H1 (cell line): ENCODE measurements around the gene SLCO2A1. TPM values are rescaled to one million over a fixed set of nuclear protein-coding genes. Genes with fewer than 3 reads are reported as not detected.

Experiments
- CTCF ChIA-PET: fragments of 300-600 bp; sonication (Branson Sonifier 250); formaldehyde crosslinking; loops from one replicate; lab custom pipeline; 2021; ENCODE audit not compliant: partially characterized antibody; lab: Charles Lee
- POLR2A ChIA-PET: fragments of 300-600 bp; sonication (Branson Sonifier 250); formaldehyde crosslinking; loops from one replicate; lab custom pipeline; 2021; ENCODE audit warnings: inconsistent platforms; ENCODE audit not compliant: partially characterized antibody; lab: Charles Lee
- DNase-seq, 2 experiments: peaks; one replicate each; pipeline versions ENCODE4 v3.0.0 to v3.0.0-alpha.2; 2010 to 2022; ENCODE audit warnings: low spot score in 2 of 2, low read depth in 1 of 2, mixed read lengths in 1 of 2
- FAIRE-seq: peaks from 2 replicates; lab custom pipeline; 2011; peaks lifted over from hg19 to GRCh38; lab: Jason Lieb, UNC
- H2AFZ ChIP-seq: 2 replicates; pipeline ENCODE4 v1.8.1; 2012; ENCODE audit warnings: low read length, inconsistent platforms
- H2AK5ac ChIP-seq: 2 replicates; pipeline ENCODE4 v1.6.1; 2013; ENCODE audit warnings: low read depth, low read length
- H2BK120ac ChIP-seq: replicated peaks from 2 replicates; pipeline ENCODE3; 2013; ENCODE audit warnings: low read depth, low read length, inconsistent platforms
- H2BK12ac ChIP-seq: 2 replicates; pipeline ENCODE4 v1.6.1; 2013; ENCODE audit warnings: low read depth, low read length
- H2BK15ac ChIP-seq: 2 replicates; pipeline ENCODE4 v1.6.1; 2013; ENCODE audit warnings: low read length
- H2BK20ac ChIP-seq: 2 replicates; pipeline ENCODE4 v1.6.1; 2013; ENCODE audit warnings: low read length
- H2BK5ac ChIP-seq: 2 replicates; pipeline ENCODE4 v1.6.1; 2013; ENCODE audit warnings: low read depth, low read length
- H3K14ac ChIP-seq: 2 replicates; pipeline ENCODE4 v1.6.1; 2013; ENCODE audit warnings: inconsistent platforms; ENCODE audit not compliant: insufficient read length
- H3K18ac ChIP-seq: 2 replicates; pipeline ENCODE4 v1.6.1; 2013; ENCODE audit warnings: low read length; ENCODE audit errors: extremely low read depth
- H3K23ac ChIP-seq: 2 replicates; pipeline ENCODE4 v1.6.1; 2013; ENCODE audit warnings: inconsistent platforms; ENCODE audit not compliant: insufficient read length
- H3K23me2 ChIP-seq: 2 replicates; pipeline ENCODE4 v1.6.1; 2013; ENCODE audit warnings: low read depth, low read length
- H3K27ac ChIP-seq: 2 replicates; pipeline ENCODE4 v1.6.1; 2011; ENCODE audit warnings: low read depth, low read length, inconsistent platforms
- H3K27me3 ChIP-seq, 4 experiments: replicated peaks in 1 of 4; 1 replicate in 1 of 4; 2 replicates in 3 of 4; pipeline versions ENCODE4 v1.6.1 to v1.8.1; 2011 to 2013; ENCODE audit warnings: low read length in 3 of 4, mild to moderate bottlenecking in 3 of 4, inconsistent platforms in 2 of 4, mixed read lengths in 2 of 4, moderate library complexity in 1 of 4; ENCODE audit not compliant: control insufficient read depth in 3 of 4, insufficient read depth in 3 of 4; ENCODE audit errors: extremely low read depth in 1 of 4
- H3K36me3 ChIP-seq, 4 experiments: 2 replicates each; pipeline versions ENCODE4 v1.6.1 to v1.8.1; 2011 to 2013; ENCODE audit warnings: mild to moderate bottlenecking in 4 of 4, low read length in 3 of 4, moderate library complexity in 2 of 4, control low read depth in 1 of 4, inconsistent platforms in 1 of 4; ENCODE audit not compliant: insufficient read depth in 4 of 4, control insufficient read depth in 2 of 4
- H3K4ac ChIP-seq: replicated peaks from 2 replicates; pipeline ENCODE3; 2013; ENCODE audit warnings: low read length, low read depth, mixed read lengths, inconsistent platforms; ENCODE audit not compliant: insufficient read length
- H3K4me1 ChIP-seq, 4 experiments: replicated peaks in 1 of 4; 1 replicate in 1 of 4; 2 replicates in 3 of 4; pipeline versions ENCODE4 v1.6.1 to v1.8.1; 2011 to 2013; ENCODE audit warnings: low read length in 3 of 4, inconsistent platforms in 2 of 4, mixed read lengths in 1 of 4; ENCODE audit not compliant: insufficient read depth in 4 of 4, control insufficient read depth in 3 of 4
- H3K4me2 ChIP-seq, 2 experiments: 2 replicates each; pipeline versions ENCODE4 v1.6.1 to v1.8.1; 2011 to 2013; ENCODE audit warnings: low read depth in 2 of 2, low read length in 2 of 2, control low read depth in 1 of 2, inconsistent platforms in 1 of 2, mild to moderate bottlenecking in 1 of 2; ENCODE audit not compliant: insufficient read depth in 1 of 2
- H3K4me3 ChIP-seq, 4 experiments: fragments of 200-600, 300-600 bp in 1 of 4; sonication (generic), shearing (Covaris generic), sonication (Bioruptor Twin) in 1 of 4; 2 replicates each; pipeline versions ENCODE4 v1.5.1 to v1.8.1; 2011 to 2016; ENCODE audit warnings: low read length in 4 of 4, low read depth in 3 of 4, control low read depth in 2 of 4, inconsistent platforms in 2 of 4, mild to moderate bottlenecking in 2 of 4, mixed read lengths in 1 of 4, moderate library complexity in 1 of 4; ENCODE audit not compliant: insufficient read depth in 2 of 4; ENCODE audit errors: extremely low read depth in 1 of 4
- H3K56ac ChIP-seq: replicated peaks from 2 replicates; pipeline ENCODE3; 2013; ENCODE audit warnings: low read depth, mild to moderate bottlenecking, mixed read lengths, low read length, inconsistent platforms; ENCODE audit not compliant: insufficient read length
- H3K79me1 ChIP-seq: 2 replicates; pipeline ENCODE4 v1.6.1; 2013; ENCODE audit warnings: low read depth, low read length, control low read depth
- H3K79me2 ChIP-seq, 2 experiments: 2 replicates each; pipeline versions ENCODE4 v1.6.1 to v1.8.1; 2012 to 2013; ENCODE audit warnings: low read length in 2 of 2, mild to moderate bottlenecking in 2 of 2, inconsistent platforms in 1 of 2; ENCODE audit not compliant: insufficient read depth in 2 of 2, control insufficient read depth in 1 of 2
- H3K9ac ChIP-seq, 4 experiments: replicated peaks in 1 of 4; 1 replicate in 1 of 4; 2 replicates in 3 of 4; pipeline versions ENCODE4 v1.6.1 to v1.8.1; 2011 to 2013; ENCODE audit warnings: low read depth in 3 of 4, low read length in 3 of 4, control low read depth in 2 of 4, mild to moderate bottlenecking in 2 of 4, moderate library complexity in 2 of 4, inconsistent platforms in 1 of 4; ENCODE audit errors: extremely low read depth in 1 of 4
- H3K9me3 ChIP-seq, 2 experiments: 2 replicates each; pipeline versions ENCODE4 v1.6.1 to v1.8.1; 2012 to 2013; ENCODE audit warnings: mild to moderate bottlenecking in 2 of 2, moderate library complexity in 2 of 2, control low read depth in 1 of 2, inconsistent platforms in 1 of 2, low read depth in 1 of 2, low read length in 1 of 2, mixed read lengths in 1 of 2; ENCODE audit not compliant: insufficient read depth in 2 of 2
- H4K20me1 ChIP-seq, 2 experiments: replicated peaks in 1 of 2; 2 replicates each; pipeline versions ENCODE3 to v1.8.1; 2011 to 2013; ENCODE audit warnings: inconsistent platforms in 2 of 2, low read length in 2 of 2, mild to moderate bottlenecking in 1 of 2; ENCODE audit not compliant: insufficient read depth in 2 of 2, control insufficient read depth in 1 of 2
- H4K5ac ChIP-seq: 2 replicates; pipeline ENCODE4 v1.6.1; 2013; ENCODE audit warnings: low read length, low read depth, mixed read lengths, inconsistent platforms; ENCODE audit not compliant: insufficient read length
- H4K8ac ChIP-seq: 2 replicates; pipeline ENCODE4 v1.8.0; 2013; ENCODE audit warnings: mild to moderate bottlenecking, moderate library complexity, low read length, inconsistent platforms; ENCODE audit not compliant: insufficient read depth; ENCODE audit errors: extremely low read depth
- H4K91ac ChIP-seq: replicated peaks from 2 replicates; pipeline ENCODE3; 2013; ENCODE audit warnings: low read length, mixed read lengths, inconsistent platforms; ENCODE audit not compliant: insufficient read length
- CREB1 ChIP-seq: IDR thresholded peaks from 2 replicates; pipeline ENCODE4 v1.6.1; 2012; ENCODE audit warnings: inconsistent platforms
- EGR1 ChIP-seq: IDR thresholded peaks from 2 replicates; pipeline ENCODE4 v1.6.1; 2011; ENCODE audit warnings: low read depth, low read length, borderline replicate concordance
- GABPA ChIP-seq: IDR thresholded peaks from 2 replicates; pipeline ENCODE4 v1.6.1; 2011; ENCODE audit warnings: mild to moderate bottlenecking, low read length, moderate library complexity, borderline replicate concordance; ENCODE audit not compliant: insufficient read depth
- HDAC6 ChIP-seq: IDR thresholded peaks from one replicate; pipeline ENCODE4 v1.7.1; 2012; ENCODE audit warnings: low read depth, mild to moderate bottlenecking, inconsistent platforms, low read length, moderate library complexity
- JUN ChIP-seq: IDR thresholded peaks from 2 replicates; pipeline ENCODE4 v1.6.1; 2011; ENCODE audit warnings: low read depth, mild to moderate bottlenecking, improper control_type of control experiment, low read length
- KDM1A ChIP-seq: fragments of 200-600, 300-600 bp; sonication (generic); IDR thresholded peaks from 2 replicates; pipeline ENCODE4 v1.7.1; 2016; ENCODE audit warnings: mild to moderate bottlenecking, low read length, borderline replicate concordance
- SIRT6 ChIP-seq: IDR thresholded peaks from one replicate; pipeline ENCODE4 v1.7.1; 2012; ENCODE audit warnings: low read length, inconsistent platforms
- SUZ12 ChIP-seq: fragments of 200-600 bp; sonication (generic); IDR thresholded peaks from 2 replicates; pipeline ENCODE4 v1.6.1; 2012; ENCODE audit warnings: mild to moderate bottlenecking, inconsistent platforms, low read length, moderate library complexity, mixed read lengths
- TAF1 ChIP-seq: IDR thresholded peaks from 2 replicates; pipeline ENCODE4 v1.6.1; 2011; ENCODE audit warnings: mild to moderate bottlenecking, low read depth, low read length
- WGBS, 2 experiments: shearing (Covaris generic) in 1 of 2; methylation state at CpG; one replicate each; pipeline versions ENCODE4 v1.1.6 to v1.1.7; 2013 to 2015; ENCODE audit warnings: low lambda C conversion rate in 2 of 2, mixed read lengths in 2 of 2, inconsistent platforms in 1 of 2, low coverage in 1 of 2, missing lambda C conversion rate in 1 of 2; ENCODE audit not compliant: insufficient replicate concordance in 2 of 2, insufficient coverage in 1 of 2, insufficient read length in 1 of 2; ENCODE audit errors: extremely low coverage in 1 of 2, missing lambda C conversion rate in 1 of 2; 5-methylcytosine and 5-hydroxymethylcytosine counted together
- polyA plus RNA-seq, 7 experiments: library from polyadenylated mRNA; depleted of rRNA in 3 of 7; stranded (reverse) in 5 of 7; unstranded in 2 of 7; fragments of >200 nt in 5 of 7; fragments of 200-250 nt in 2 of 7; gene quantifications; 1 replicate in 5 of 7; 2 replicates in 1 of 7; 4 replicates in 1 of 7; pipeline versions ENCODE4 v1.2.1 to v1.2.3, GENCODE V29; 2011 to 2013; ENCODE audit warnings: missing spikeins in 2 of 7, mixed read lengths in 2 of 7
- total RNA-seq: library from RNA; stranded (reverse); fragmentation: NEBNext Ultra II Directional; extraction: Animal tissue kit (Norgen Biotek cat#: 25700); gene quantifications from 2 replicates; pipeline ENCODE4 v1.2.1, GENCODE V29; 2021

SLCO2A1 gene
- total and polyA plus RNA-seq, 2 of the 8 experiments (the other 6 are each of a cell fraction or from before 2014, with no cell fraction given), result 1.1 to 2.3 TPM

DNA sequence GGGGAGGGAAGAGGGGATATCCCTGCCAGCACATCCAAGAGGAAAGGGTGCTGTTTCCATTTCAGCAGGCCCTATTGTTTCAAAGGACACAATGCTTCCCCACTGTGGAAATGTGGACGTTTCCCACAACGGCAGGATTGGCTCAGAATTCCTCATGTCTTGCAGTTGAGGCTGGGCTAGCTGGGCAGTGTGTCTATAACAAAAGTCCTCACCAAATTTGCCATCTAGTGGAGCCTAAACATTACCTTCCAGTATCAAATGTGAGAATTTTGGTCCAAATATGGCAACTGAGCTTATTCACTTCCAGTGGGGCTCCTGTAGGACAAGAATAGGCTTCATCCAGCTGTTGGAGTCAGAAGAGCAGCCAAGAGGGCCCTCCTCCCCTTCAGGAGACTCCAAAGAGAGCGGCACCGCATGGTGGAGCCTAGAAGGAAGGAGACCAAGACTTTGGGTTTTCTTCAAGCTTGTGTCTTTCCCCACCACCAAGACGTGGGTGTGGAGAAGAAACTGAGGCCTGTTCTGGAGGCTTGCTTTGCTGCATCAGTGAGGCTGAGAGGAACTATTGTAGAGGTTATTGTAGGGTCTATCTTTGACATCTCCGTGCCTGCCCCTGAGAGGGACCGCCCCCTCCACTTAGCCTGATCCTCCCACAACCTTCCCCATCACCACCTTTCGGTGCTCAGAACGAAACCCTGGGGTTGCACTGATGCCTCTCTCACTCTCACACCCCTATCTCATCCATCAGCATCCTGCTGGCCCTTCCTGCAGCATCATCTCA, 45.3 kb upstream of the SLCO2A1 start:
- no peaks in the 10 kb centered on the region for H3K27me3 ChIP-seq

More for the DNA sequence above, 45.3 kb upstream of the SLCO2A1 start:
- Histone ChIP-seq H3K36me3 (no peaks in the 10 kb centered on the region), H2AFZ (no peak overlapping the region), H3K79me1 (no peaks in the 10 kb centered on the region), H4K20me1 (no peaks in the 10 kb centered on the region), H3K4me2 (no peak overlapping the region), H2BK20ac (no peak overlapping the region), H2BK120ac (no peak overlapping the region), H2BK5ac (no peak overlapping the region), H2BK15ac (no peak overlapping the region), H3K4me1 (no peaks in the 10 kb centered on the region), H2BK12ac (no peak overlapping the region), H3K4me3 (no peak overlapping the region), H4K5ac (no peak overlapping the region), H3K27ac (no peak overlapping the region), H3K9me3 (peaks cover 0 to 3% of the 10 kb centered on the region in 2 experiments; a peak in 1 of 4 replicates), H3K23ac (no peak overlapping the region), H2AK5ac (no peak overlapping the region), H3K23me2 (no peaks in the 10 kb centered on the region), H3K4ac (no peak overlapping the region), H4K8ac (peak overlapping the region; percentile 16; the same call in 1 of the 2 replicates), H3K79me2 (no peaks in the 10 kb centered on the region), H3K14ac (no peak overlapping the region), H4K91ac (no peak overlapping the region), H3K18ac (no peak overlapping the region), H3K56ac (no peak overlapping the region), H3K9ac (no peak overlapping the region)
- FAIRE-seq (no peak), DNase-seq (peak in 1 of 2 experiments; percentile 17)
- ChIA-PET CTCF (interaction anchor here (0.7 kb wide), 2 partner anchors 20 to 1446 kb away, joined by 3 read pairs; no protein-coding TSS in a partner anchor), POLR2A (no interaction called here)
- TF ChIP-seq CREB1 (no peak), TAF1 (no peak), SIRT6 (no peak), HDAC6 (no peak), EGR1 (no peak), GABPA (no peak), KDM1A (no peak), JUN (no peak), SUZ12 (no peak)
- 86% methylated on average over 9 of the region's 9 CpGs; no CpG with 5 or more reads in 1 of the 2 experiments for WGBS, 2 experiments
